ENCODE results near the gene TPM2. TPM values are rescaled to one million over a fixed set of nuclear protein-coding genes. Genes with fewer than 3 reads are reported as not detected.

The TPM2 gene
- total RNA-seq (2014; rRNA removed) (7.0 and 10.4 TPM in 2 replicates), Bru-seq, nascent RNA (percentile 60 among the genes with signal in this experiment), BruChase-seq, experiment 1, labeled RNA remaining after a 6-hour chase (percentile 74 among the genes with signal in this experiment), BruChase-seq, experiment 2, labeled RNA remaining after a 2-hour chase (percentile 66 among the genes with signal in this experiment)
- long read RNA-seq, transcript TPM2-203 (9 exons, 1,183 nt), result major isoform, 44 of 160 reads
- long read RNA-seq, partial matches to known transcripts, result 24 of 160 reads
- long read RNA-seq, other reads (novel, unspliced or antisense), result 90 of 160 reads

- Histone ChIP-seq H3K4me3 (ENCODE audit: low read length) (peak within 1 kb of the TSS; percentile 83), H3K9me2 (replicated peaks; ENCODE audit: low read length) (no peaks in the 10 kb centered on the region), H3K4me1 (ENCODE audit: insufficient read depth, low read length) (peaks cover 32% of the 10 kb centered on the region), H3K27me3 (ENCODE audit: low read length) (no peaks in the 10 kb centered on the region), H3F3A (ENCODE audit: low read length, unreplicated experiment) (no peaks in the 10 kb centered on the region), H3K9me3 (ENCODE audit: low read length) (no peaks in the 10 kb centered on the region), H4K20me1 (ENCODE audit: low read length) (no peaks in the 10 kb centered on the region), H3K36me3 (ENCODE audit: low read depth, low read length) (no peaks in the 10 kb centered on the region), H3K4me2 (ENCODE audit: low read length) (peak within 1 kb of the TSS; percentile 88), H3K79me2 (ENCODE audit: low read length) (no peaks in the 10 kb centered on the region), H3K27ac (ENCODE audit: low read length) (peak within 1 kb of the TSS; percentile 87), H2AFZ (ENCODE audit: low read length) (peak within 1 kb of the TSS; percentile 94), H3K9ac (ENCODE audit: low read length) (peak within 1 kb of the TSS; percentile 85)
- POLR2A ChIA-PET (ENCODE audit: unreplicated experiment), result interaction anchor here (0.6 kb wide), 1 partner anchor 52 kb away, joined by 3 read pairs; no protein-coding TSS in a partner anchor
- CTCF ChIA-PET, result no interaction called here
- intact Hi-C loops (cut with micrococcal nuclease), result no loop called here
- TF ChIP-seq EZH2phosphoT487 (IDR thresholded peaks at IDR 0.05; ENCODE audit: borderline replicate concordance, low read length) (no peak), CTCF (conservative IDR thresholded peaks at IDR 0.05; ENCODE audit: low read depth, low read length) (no peak), EZH2 (IDR thresholded peaks at IDR 0.05; ENCODE audit: low read length, unreplicated experiment) (no peak)
- ATAC-seq, result no peak
- no peak for DNase-seq
- no TSS peak for BruUV-seq (replicated peaks)
Measured at GRCh38 chr9:35689542-35690293, at the start of gene TPM2. Gene TPM2 (minus strand): TSS chr9:35689925. CDS start chr9:35689817, 108 bp downstream.

- no peaks in the 10 kb centered on the region for H4K20me1 ChIP-seq (ENCODE audit: low read length)
- no peak overlapping the region for H3K4me3 ChIP-seq (ENCODE audit: low read length)
- H3K27me3 ChIP-seq (ENCODE audit: low read length), result no peaks in the 10 kb centered on the region
- no TSS peak for BruUV-seq (replicated peaks)
- ChIA-PET CTCF (no interaction called here), POLR2A (ENCODE audit: unreplicated experiment) (interaction anchor here (1.0 kb wide), 1 partner anchor 10 kb away, joined by 4 read pairs; the partner anchor contains the start of genes GBA2 and RGP1)
- no peaks in the 10 kb centered on the region for H3K9me2 ChIP-seq (replicated peaks; ENCODE audit: low read length)
- DNase-seq (no peak), ATAC-seq (no peak)
- peaks cover 6% of the 10 kb centered on the region for H3K4me1 ChIP-seq (ENCODE audit: insufficient read depth, low read length)
- H3K4me2 ChIP-seq (ENCODE audit: low read length), result no peak overlapping the region
- intact Hi-C loops (cut with micrococcal nuclease), result no loop called here
- no peak overlapping the region for H3K9ac ChIP-seq (ENCODE audit: low read length)
- no peaks in the 10 kb centered on the region for H3F3A ChIP-seq (ENCODE audit: low read length, unreplicated experiment)
- no peak overlapping the region for H2AFZ ChIP-seq (ENCODE audit: low read length)
- no peaks in the 10 kb centered on the region for H3K9me3 ChIP-seq (ENCODE audit: low read length)
- H3K36me3 ChIP-seq (ENCODE audit: low read depth, low read length), result peaks cover 63% of the 10 kb centered on the region
- H3K27ac ChIP-seq (ENCODE audit: low read length), result no peak overlapping the region
- TF ChIP-seq EZH2 (IDR thresholded peaks at IDR 0.05; ENCODE audit: low read length, unreplicated experiment), result no peak
- TF ChIP-seq EZH2phosphoT487 (IDR thresholded peaks at IDR 0.05; ENCODE audit: borderline replicate concordance, low read length), result no peak
- TF ChIP-seq CTCF (conservative IDR thresholded peaks at IDR 0.05; ENCODE audit: low read depth, low read length), result no peak
- peaks cover 15% of the 10 kb centered on the region for H3K79me2 ChIP-seq (ENCODE audit: low read length)
Measured at GRCh38 chr9:35738924-35739323, 49.2 kb upstream of the TPM2 start.
